Prostate gland (tissue), 2 donors: ENCODE results near the gene RPTOR. TPM values are rescaled to one million over a fixed set of nuclear protein-coding genes. Genes with fewer than 3 reads are reported as not detected.

ENCODE experiments used
- DNase-seq: peaks from one replicate; pipeline ENCODE4 v3.0.0-alpha.2; 2019; ENCODE audit warnings: low spot score
- H3K27ac ChIP-seq, 2 donors: fragments of 200-600 bp; sonication (generic); 2 replicates each; pipeline ENCODE4 v1.5.1; 2017 to 2019
- H3K27me3 ChIP-seq: fragments of 200-600 bp; sonication (generic); replicated peaks from 2 replicates; pipeline ENCODE4 v1.5.1; 2019; ENCODE audit not compliant: insufficient read depth
- H3K36me3 ChIP-seq, 2 donors: fragments of 200-600 bp; sonication (generic); 1 replicate in 1 of 2; 2 replicates in 1 of 2; pipeline versions ENCODE4 v1.5.1 to v1.8.1; 2017 to 2019
- H3K4me1 ChIP-seq: fragments of 200-600 bp; sonication (generic); replicated peaks from 2 replicates; pipeline ENCODE4 v1.5.1; 2019
- H3K4me3 ChIP-seq, 2 donors: fragments of 200-600 bp; sonication (generic); 2 replicates each; pipeline ENCODE4 v1.5.1; 2017 to 2019
- H3K9me3 ChIP-seq: fragments of 200-600 bp; sonication (generic); 2 replicates; pipeline ENCODE4 v1.5.1; 2017
- CTCF ChIP-seq, 4 experiments: fragments of 200-600 bp in 2 of 4; fragments of 450-650 bp in 2 of 4; sonication (generic) in 2 of 4; IDR thresholded peaks; 1 replicate in 3 of 4; 2 replicates in 1 of 4; pipeline ENCODE4 v1.5.1; 2016 to 2019; ENCODE audit warnings: antibody characterized with exemption in 4 of 4, mild to moderate bottlenecking in 2 of 4, moderate library complexity in 2 of 4
- POLR2A ChIP-seq: fragments of 450-650 bp; IDR thresholded peaks from one replicate; pipeline ENCODE4 v1.6.1; 2016; ENCODE audit warnings: antibody characterized with exemption, mild to moderate bottlenecking
- POLR2AphosphoS5 ChIP-seq: sonication (generic); formaldehyde crosslinking; IDR thresholded peaks from one replicate; pipeline ENCODE4 v1.6.1; 2017; ENCODE audit warnings: antibody characterized with exemption
- WGBS: methylation state at CpG from one replicate; pipeline ENCODE4 v1.1.5; 2018; 5-methylcytosine and 5-hydroxymethylcytosine counted together
- intact Hi-C: fragments of 100-400 bp; cut with DNase I; formaldehyde crosslinking; loops from one replicate; pipeline ENCODE4 v1.14.2; 2022
- total RNA-seq, 2 donors: library from RNA; depleted of rRNA; stranded (reverse); fragments of >200 nt; gene quantifications; one replicate each; pipeline ENCODE4 v1.1.0, GENCODE V29; 2016

The RPTOR gene
- total RNA-seq, 2 donors from 2014 or later: 30.3 to 62.5 TPM

- H3K4me1 ChIP-seq: no peaks in the 10 kb centered on the region
- no peak overlapping the region for H3K4me3 ChIP-seq
- no peaks in the 10 kb centered on the region for H3K9me3 ChIP-seq
- intact Hi-C loops: no loop called here
- WGBS: 91% methylated on average over 16 of the region's 16 CpGs
- TF ChIP-seq POLR2AphosphoS5 (no peak), POLR2A (no peak), CTCF (IDR thresholded peaks at IDR 0.05) (no peak)
- no peaks in the 10 kb centered on the region for H3K27me3 ChIP-seq
- no peak for DNase-seq
- no peaks in the 10 kb centered on the region for H3K36me3 ChIP-seq
- H3K27ac ChIP-seq: no peak overlapping the region
Measured at GRCh38 chr17:80605326-80606066, 60.9 kb downstream of the RPTOR start.

- intact Hi-C loops: no loop called here
- no peaks in the 10 kb centered on the region for H3K9me3 ChIP-seq
- WGBS: 98% methylated on average over 12 of the region's 12 CpGs
- H3K36me3 ChIP-seq: no peaks in the 10 kb centered on the region
- no peak overlapping the region for H3K27ac ChIP-seq
- DNase-seq: no peak
- TF ChIP-seq CTCF (IDR thresholded peaks at IDR 0.05): no peak
- no peak for TF ChIP-seq POLR2A
- TF ChIP-seq POLR2AphosphoS5: no peak
- H3K4me1 ChIP-seq: no peaks in the 10 kb centered on the region
- H3K4me3 ChIP-seq: no peak overlapping the region
- H3K27me3 ChIP-seq: no peaks in the 10 kb centered on the region
Measured at GRCh38 chr17:80608326-80608725, 63.7 kb downstream of the RPTOR start.

DNA sequence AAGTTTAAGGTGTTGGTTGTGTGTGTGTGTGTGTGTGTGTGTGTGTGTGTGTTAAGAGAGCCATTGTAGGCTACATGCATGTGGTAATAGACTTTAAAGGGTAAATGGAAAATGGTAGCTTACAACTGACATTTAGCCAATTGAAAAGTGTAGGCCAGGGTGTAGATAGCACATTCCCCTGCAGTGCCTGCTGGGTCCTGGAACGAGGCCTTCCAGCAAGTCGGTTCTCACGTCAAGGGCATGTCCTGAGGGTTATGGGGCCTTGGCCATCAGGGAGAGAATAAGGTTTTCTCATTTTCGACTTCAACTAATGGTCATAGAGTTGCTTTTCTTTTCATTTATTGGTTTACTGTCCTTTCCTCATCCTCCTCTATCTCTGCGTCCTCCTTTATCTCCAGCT lies 65.1 kb downstream of the RPTOR start:
- no peaks in the 10 kb centered on the region for H3K4me1 ChIP-seq
- 94% methylated on average over 5 of the region's 5 CpGs for WGBS
- H3K27ac ChIP-seq: no peak overlapping the region
- no peaks in the 10 kb centered on the region for H3K27me3 ChIP-seq
- no peaks in the 10 kb centered on the region for H3K9me3 ChIP-seq
- no peak for DNase-seq
- TF ChIP-seq CTCF (IDR thresholded peaks at IDR 0.05): no peak
- no peak for TF ChIP-seq POLR2A
- no peak for TF ChIP-seq POLR2AphosphoS5
- intact Hi-C loops: no loop called here
- H3K36me3 ChIP-seq: no peaks in the 10 kb centered on the region
- no peak overlapping the region for H3K4me3 ChIP-seq

DNA sequence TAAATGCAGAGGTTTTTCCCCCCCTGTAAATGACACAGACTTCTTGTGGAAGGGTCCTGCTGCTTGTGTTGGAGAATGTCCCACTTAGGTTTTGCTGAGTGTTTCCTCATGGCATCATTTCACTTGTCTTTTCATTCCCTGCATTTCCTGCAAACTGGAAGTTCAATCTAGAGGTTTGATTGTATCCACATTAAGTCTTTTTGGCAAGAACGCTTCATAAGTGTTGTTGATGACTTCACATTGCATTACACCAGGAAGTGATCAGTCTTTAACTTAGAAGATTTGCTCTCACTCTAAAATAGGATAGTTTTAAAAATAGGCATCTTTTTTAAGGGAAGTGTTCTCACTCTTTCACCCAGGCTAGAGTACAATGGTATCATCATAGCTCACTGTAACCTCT lies 67.2 kb downstream of the RPTOR start:
- H3K27ac ChIP-seq: no peak overlapping the region
- DNase-seq: no peak
- intact Hi-C loops: no loop called here
- no peaks in the 10 kb centered on the region for H3K4me1 ChIP-seq
- H3K4me3 ChIP-seq: no peak overlapping the region
- H3K36me3 ChIP-seq: no peaks in the 10 kb centered on the region
- H3K9me3 ChIP-seq: no peaks in the 10 kb centered on the region
- WGBS: 96% methylated on average over 1 of the region's 1 CpG
- no peaks in the 10 kb centered on the region for H3K27me3 ChIP-seq
- TF ChIP-seq CTCF (IDR thresholded peaks at IDR 0.05): no peak
- TF ChIP-seq POLR2A: no peak
- TF ChIP-seq POLR2AphosphoS5: no peak

DNA sequence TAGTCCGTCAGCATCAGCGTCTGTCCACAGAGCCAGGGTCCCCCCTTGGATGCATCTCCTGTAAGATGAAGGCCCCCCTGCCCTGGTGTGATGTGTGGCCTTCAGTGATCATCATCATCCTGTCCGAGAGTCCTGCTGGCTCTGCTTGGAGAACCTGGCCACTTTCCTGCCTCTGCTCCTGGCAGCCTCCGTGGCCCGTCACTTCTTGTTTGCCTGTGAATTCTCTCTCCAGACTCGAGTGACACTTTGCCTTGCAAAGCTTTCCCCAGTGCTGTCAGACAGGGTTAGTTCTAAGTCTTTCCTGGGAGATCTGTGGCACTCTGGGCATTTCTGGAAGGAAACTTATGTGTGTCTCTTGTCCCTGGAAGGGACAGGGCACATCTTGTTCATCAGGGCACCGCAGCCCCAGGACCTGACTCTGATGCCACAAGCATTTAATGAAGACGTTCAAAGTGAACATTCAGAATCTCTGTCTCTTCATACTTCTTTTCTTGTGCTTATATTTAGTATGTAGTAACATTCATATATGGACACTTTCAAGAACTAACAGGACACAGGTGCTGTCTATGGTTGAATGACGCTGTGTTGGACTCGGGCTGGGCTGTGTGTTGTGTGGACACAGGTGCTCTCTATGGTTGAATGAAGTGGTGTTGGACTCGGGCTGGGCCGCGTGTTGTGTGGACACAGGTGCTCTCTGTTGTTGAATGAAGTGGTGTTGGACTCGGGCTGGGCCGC lies 68.5 kb downstream of the RPTOR start:
- no peaks in the 10 kb centered on the region for H3K36me3 ChIP-seq
- DNase-seq: no peak
- WGBS: 74% methylated on average over 15 of the region's 15 CpGs
- no peaks in the 10 kb centered on the region for H3K4me1 ChIP-seq
- no peaks in the 10 kb centered on the region for H3K27me3 ChIP-seq
- H3K4me3 ChIP-seq: no peak overlapping the region
- no peaks in the 10 kb centered on the region for H3K9me3 ChIP-seq
- intact Hi-C loops: no loop called here
- no peak for TF ChIP-seq CTCF (IDR thresholded peaks at IDR 0.05)
- TF ChIP-seq POLR2A: no peak
- no peak for TF ChIP-seq POLR2AphosphoS5
- no peak overlapping the region for H3K27ac ChIP-seq
